ENCODE data around the gene ZFHX3. TPM values are rescaled to one million over a fixed set of nuclear protein-coding genes. Genes with fewer than 3 reads are reported as not detected.

ZFHX3 gene
- total and polyA plus RNA-seq, 4 donors = 1.5 to 5.9 (median 3.0) TPM

GRCh38 chr16:73025856-73026210 is 22.1 kb downstream of the ZFHX3 start:
- no peak overlapping the region for H3K27ac ChIP-seq (ENCODE audit: low read depth in 1 of 2, low read length in 2 of 2)
- no peaks in the 10 kb centered on the region for H3K9me3 ChIP-seq (ENCODE audit: control insufficient read depth in 4 of 4, low read length in 3 of 4)
- no peak overlapping the region for H3K9ac ChIP-seq (ENCODE audit: low read depth in 1 of 2, low read length in 2 of 2)
- no peaks in the 10 kb centered on the region for H3K36me3 ChIP-seq (ENCODE audit: control insufficient read depth in 4 of 4, insufficient read depth in 3 of 4, low read depth in 1 of 4, low read length in 3 of 4)
- no peak for TF ChIP-seq FOXA1 (IDR thresholded peaks at IDR 0.05)
- TF ChIP-seq GABPA (IDR thresholded peaks at IDR 0.05 in 1 of 2, conservative IDR thresholded peaks at IDR 0.05 in 1 of 2) = no peak
- no peak for TF ChIP-seq ZBTB33 (IDR thresholded peaks at IDR 0.05)
- no peak for TF ChIP-seq NR2F2 (IDR thresholded peaks at IDR 0.05)
- TF ChIP-seq MAX (IDR thresholded peaks at IDR 0.05) = no peak
- TF ChIP-seq RAD21 (IDR thresholded peaks at IDR 0.05) = no peak
- no peak for TF ChIP-seq EGR1 (IDR thresholded peaks at IDR 0.05; ENCODE audit: low read depth in 2 of 2)
- no peak for TF ChIP-seq TAF1 (conservative IDR thresholded peaks at IDR 0.05)
- no peak for TF ChIP-seq SP1 (IDR thresholded peaks at IDR 0.05)
- TF ChIP-seq JUND (IDR thresholded peaks at IDR 0.05) = no peak
- DNase-seq (ENCODE audit: low spot score) = no peak
- WGBS = 79% methylated on average over 8 of the region's 8 CpGs
- H3K4me3 ChIP-seq (ENCODE audit: low read depth in 1 of 3, low read length in 3 of 3) = no peak overlapping the region
- peaks cover 4 to 26% (median 12%) of the 10 kb centered on the region in 4 donors for H3K4me1 ChIP-seq (ENCODE audit: control insufficient read depth in 4 of 4, insufficient read depth in 4 of 4, low read length in 3 of 4)
- H3K27me3 ChIP-seq (ENCODE audit: control insufficient read depth in 4 of 4, insufficient read depth in 4 of 4, low read length in 3 of 4) = no peaks in the 10 kb centered on the region

- H3K36me3 ChIP-seq (ENCODE audit: control insufficient read depth in 4 of 4, insufficient read depth in 3 of 4, low read depth in 1 of 4, low read length in 3 of 4) = no peaks in the 10 kb centered on the region
- H3K9ac ChIP-seq (ENCODE audit: low read depth in 1 of 2, low read length in 2 of 2) = no peak overlapping the region
- peak overlapping the region in 1 of 2 donors; percentile 34 for H3K27ac ChIP-seq (ENCODE audit: low read depth in 1 of 2, low read length in 2 of 2)
- no peaks in the 10 kb centered on the region for H3K27me3 ChIP-seq (ENCODE audit: control insufficient read depth in 4 of 4, insufficient read depth in 4 of 4, low read length in 3 of 4)
- H3K4me3 ChIP-seq (ENCODE audit: low read depth in 1 of 3, low read length in 3 of 3) = no peak overlapping the region
- no peak for TF ChIP-seq RXRA (IDR thresholded peaks at IDR 0.05)
- peak; percentile 53 for TF ChIP-seq NR2F2 (IDR thresholded peaks at IDR 0.05)
- TF ChIP-seq SP1 (IDR thresholded peaks at IDR 0.05) = no peak
- TF ChIP-seq HNF4A (conservative IDR thresholded peaks at IDR 0.05) = no peak
- no peak for TF ChIP-seq TAF1 (conservative IDR thresholded peaks at IDR 0.05)
- no peak for TF ChIP-seq CTCF (IDR thresholded peaks at IDR 0.05; ENCODE audit: low read depth, low read length, missing input control)
- no peak for TF ChIP-seq ZBTB33 (IDR thresholded peaks at IDR 0.05)
- no peak for TF ChIP-seq MAX (IDR thresholded peaks at IDR 0.05)
- H3K4me1 ChIP-seq (ENCODE audit: control insufficient read depth in 4 of 4, insufficient read depth in 4 of 4, low read length in 3 of 4) = peaks cover 4 to 22% (median 14%) of the 10 kb centered on the region in 4 donors
- H3K9me3 ChIP-seq (ENCODE audit: control insufficient read depth in 4 of 4, low read length in 3 of 4) = no peaks in the 10 kb centered on the region
- 74% methylated on average over 11 of the region's 11 CpGs for WGBS
- DNase-seq (ENCODE audit: low spot score) = no peak
Measured at GRCh38 chr16:73025151-73025855, 22.6 kb downstream of the ZFHX3 start.

All from liver (tissue), 9 donors.